HepG2 (cell line): ENCODE data around the gene ERCC6L2. TPM values are rescaled to one million over a fixed set of nuclear protein-coding genes. Genes with fewer than 3 reads are reported as not detected.

Experiments used
- ATAC-seq: fragments of 200-7000 bp; cut with Tn5 transposase; 3 replicates; pipeline ENCODE4 v1.9.1; 2020; ENCODE audit warnings: mild to moderate bottlenecking, moderate library complexity
- BruUV-seq: library from RNA; stranded (reverse); fragments of 400-500 nt; replicated peaks from 2 replicates; lab custom pipeline; 2021; lab: Mats Ljungman, UMichigan
- CTCF ChIA-PET: fragments of 300-600 bp; formaldehyde crosslinking; extraction: SDS; loops from one replicate; lab custom pipeline; 2021; ENCODE audit warnings: low total read pairs, inconsistent platforms, low intra/inter-chr PET ratio; lab: Yijun Ruan, JAX
- POLR2A ChIA-PET: fragments of 350-600 bp; sonication (Branson Sonifier 250); formaldehyde crosslinking; loops from one replicate; lab custom pipeline; 2020; ENCODE audit warnings: antibody characterized with exemption, inconsistent platforms; lab: Yijun Ruan, JAX
- DNase-seq: peaks from one replicate; pipeline ENCODE4 v3.0.0-alpha.2; 2015; ENCODE audit warnings: low spot score
- FAIRE-seq: peaks from 3 replicates; lab custom pipeline; 2011; peaks lifted over from hg19 to GRCh38; lab: Jason Lieb, UNC
- H2AFZ ChIP-seq: one replicate; pipeline ENCODE4 v1.6.1; 2011; ENCODE audit warnings: low read length, inconsistent platforms
- H3K27ac ChIP-seq: fragments of 300-600 bp; 3 replicates; pipeline ENCODE4 v1.8.0; 2011; ENCODE audit warnings: mixed run types, mild to moderate bottlenecking, mixed read lengths, low read length, inconsistent platforms; ENCODE audit not compliant: insufficient read depth; ENCODE audit errors: extremely low read length
- H3K27me3 ChIP-seq, 2 experiments: fragments of 200-600 bp in 1 of 2; 2 replicates in 1 of 2; 3 replicates in 1 of 2; pipeline versions ENCODE4 v1.6.0 to v1.8.0; 2011; ENCODE audit warnings: low read length in 2 of 2, mild to moderate bottlenecking in 2 of 2, moderate library complexity in 2 of 2, inconsistent platforms in 1 of 2; ENCODE audit not compliant: insufficient read depth in 2 of 2, control insufficient read depth in 1 of 2
- H3K36me3 ChIP-seq, 2 experiments: fragments of 200-600 bp in 1 of 2; replicated peaks in 1 of 2; 2 replicates in 1 of 2; 3 replicates in 1 of 2; pipeline versions ENCODE4 v1.5.1 to v1.8.0; 2011; ENCODE audit warnings: low read length in 2 of 2, inconsistent platforms in 1 of 2; ENCODE audit not compliant: insufficient read depth in 2 of 2, control insufficient read depth in 1 of 2
- H3K4me1 ChIP-seq: 2 replicates; pipeline ENCODE4 v1.5.1; 2012; ENCODE audit warnings: low read length, inconsistent platforms; ENCODE audit not compliant: insufficient read depth
- H3K4me2 ChIP-seq: 2 replicates; pipeline ENCODE4 v1.6.0; 2011; ENCODE audit warnings: low read depth, low read length, inconsistent platforms
- H3K4me3 ChIP-seq, 3 experiments: fragments of 200-600 bp in 1 of 3; sonication (generic), shearing (Covaris generic) in 1 of 3; replicated peaks in 1 of 3; 2 replicates each; pipeline ENCODE4 v1.5.1; 2011 to 2016; ENCODE audit warnings: low read length in 3 of 3, inconsistent platforms in 2 of 3, low read depth in 2 of 3, mild to moderate bottlenecking in 2 of 3, control low read depth in 1 of 3, mixed read lengths in 1 of 3; ENCODE audit not compliant: insufficient read depth in 1 of 3
- H3K79me2 ChIP-seq: one replicate; pipeline ENCODE4 v1.6.1; 2011; ENCODE audit warnings: low read length, inconsistent platforms; ENCODE audit not compliant: insufficient read depth
- H3K9ac ChIP-seq: 2 replicates; pipeline ENCODE4 v1.6.0; 2011; ENCODE audit warnings: mild to moderate bottlenecking, low read depth, low read length, inconsistent platforms; ENCODE audit not compliant: insufficient read depth
- H3K9me3 ChIP-seq: 2 replicates; pipeline ENCODE4 v1.5.1; 2012; ENCODE audit warnings: mild to moderate bottlenecking, low read length
- H4K20me1 ChIP-seq: 2 replicates; pipeline ENCODE4 v1.6.0; 2011; ENCODE audit warnings: inconsistent platforms, mild to moderate bottlenecking, low read length, moderate library complexity; ENCODE audit not compliant: insufficient read depth
- ARNT2 ChIP-seq: sonication (generic); formaldehyde crosslinking; IDR thresholded peaks from 2 replicates; pipeline ENCODE4 v1.8.0; 2022; ENCODE audit warnings: mild to moderate bottlenecking, low read depth, missing genetic modification reagents, moderate library complexity
- ATF7-NPFF ChIP-seq: sonication (generic); formaldehyde crosslinking; IDR thresholded peaks from 2 replicates; pipeline ENCODE4 v1.8.1; 2023; ENCODE audit warnings: mild to moderate bottlenecking, low read depth, missing genetic modification reagents, moderate library complexity
- JARID2 ChIP-seq: sonication (generic); formaldehyde crosslinking; IDR thresholded peaks from 2 replicates; pipeline ENCODE4 v1.8.1; 2023; ENCODE audit warnings: missing genetic modification reagents, inconsistent platforms; ENCODE audit not compliant: insufficient replicate concordance
- MXI1 ChIP-seq: IDR thresholded peaks from 3 replicates; pipeline ENCODE4 v1.6.1; 2012; ENCODE audit warnings: low read depth, low read length, inconsistent platforms, borderline replicate concordance
- NFRKB ChIP-seq: fragments of 450-650 bp; IDR thresholded peaks from 2 replicates; pipeline ENCODE4 v1.6.1; 2017
- POLR2AphosphoS2 ChIP-seq: IDR thresholded peaks from 2 replicates; pipeline ENCODE4 v1.6.1; 2011; ENCODE audit warnings: low read depth, low read length, improper control_type of control experiment
- POLR2AphosphoS5 ChIP-seq: IDR thresholded peaks from 2 replicates; pipeline ENCODE4 v1.6.1; 2012; ENCODE audit warnings: low read depth, low read length
- SIX1 ChIP-seq: sonication (generic); formaldehyde crosslinking; IDR thresholded peaks from 2 replicates; pipeline ENCODE4 v1.4.0; 2020; ENCODE audit warnings: missing genetic modification reagents, borderline replicate concordance
- SRY ChIP-seq: sonication (generic); formaldehyde crosslinking; IDR thresholded peaks from 2 replicates; pipeline ENCODE4 v1.8.0; 2022; ENCODE audit warnings: mild to moderate bottlenecking, missing genetic modification reagents
- TCF7L2 ChIP-seq: IDR thresholded peaks from 2 replicates; pipeline ENCODE4 v1.6.1; 2011; ENCODE audit warnings: mild to moderate bottlenecking, low read depth, low read length, moderate library complexity
- ZFP36 ChIP-seq: fragments of 150-350 bp; IDR thresholded peaks from 2 replicates; pipeline ENCODE4 v1.6.1; 2018; ENCODE audit warnings: borderline replicate concordance, low read length, low read depth; ENCODE audit not compliant: partially characterized antibody
- ZNF350 ChIP-seq: sonication (generic); formaldehyde crosslinking; IDR thresholded peaks from 2 replicates; pipeline ENCODE4 v1.4.0; 2020; ENCODE audit warnings: mild to moderate bottlenecking, low read depth, missing genetic modification reagents, borderline replicate concordance
- ZNF496 ChIP-seq: sonication (generic); formaldehyde crosslinking; IDR thresholded peaks from 2 replicates; pipeline ENCODE4 v1.8.1; 2023; ENCODE audit warnings: mild to moderate bottlenecking, moderate library complexity, missing genetic modification reagents; ENCODE audit not compliant: insufficient replicate concordance
- ZNF563 ChIP-seq: sonication (generic); formaldehyde crosslinking; IDR thresholded peaks from 2 replicates; pipeline ENCODE4 v1.8.0; 2022; ENCODE audit warnings: mild to moderate bottlenecking, moderate library complexity, missing genetic modification reagents
- ZNF564 ChIP-seq: sonication (generic); formaldehyde crosslinking; IDR thresholded peaks from 2 replicates; pipeline ENCODE4 v1.8.1; 2023; ENCODE audit warnings: mild to moderate bottlenecking, missing genetic modification reagents
- ZNF672 ChIP-seq: sonication (generic); formaldehyde crosslinking; IDR thresholded peaks from 2 replicates; pipeline ENCODE4 v1.8.1; 2022; ENCODE audit warnings: missing genetic modification reagents
- ZSCAN29 ChIP-seq: sonication (generic); formaldehyde crosslinking; conservative IDR thresholded peaks from 2 replicates; pipeline ENCODE4 v1.4.0; 2020; ENCODE audit warnings: mild to moderate bottlenecking, missing genetic modification reagents
- WGBS: methylation state at CpG from one replicate; pipeline ENCODE4 v1.1.6; 2017; ENCODE audit warnings: low lambda C conversion rate; 5-methylcytosine and 5-hydroxymethylcytosine counted together
- in situ Hi-C: cut with HindIII; loops from 2 replicates; pipeline ENCODE4 v1.10.0; 2017; ENCODE audit warnings: low pct_unique_long_range_greater_than_20kb; ENCODE audit not compliant: extremely low pct_ligation_motif_present
- intact Hi-C: fragments of 100-400 bp; cut with micrococcal nuclease; formaldehyde crosslinking; loops from one replicate; pipeline ENCODE4 v1.10.0; 2022; ENCODE audit not compliant: unreplicated experiment
- polyA plus RNA-seq, 8 experiments: library from polyadenylated mRNA; depleted of rRNA in 3 of 8; stranded (reverse) in 7 of 8; unstranded in 1 of 8; fragments of >200 nt; fragmentation: Illumina TruSeq in 4 of 8; extraction: Trizol in 4 of 8; gene quantifications; 2 replicates each; pipeline versions ENCODE4 v1.2.1 to v1.2.3, GENCODE V29; 2011 to 2016; ENCODE audit warnings: low read depth in 4 of 8, missing spikeins in 1 of 8, mixed read lengths in 1 of 8; ENCODE audit not compliant: insufficient read depth in 1 of 8
- total RNA-seq, 5 experiments: library from RNA; depleted of rRNA; stranded (reverse); fragments of >200 nt; fragmentation: Illumina TruSeq; extraction: Trizol; gene quantifications; 2 replicates each; pipeline ENCODE4 v1.2.3, GENCODE V29; 2016; ENCODE audit warnings: low read depth in 1 of 5
- TF ChIP-seq, protein P1 (sequence below): sonication (generic); formaldehyde crosslinking; IDR thresholded peaks from 2 replicates; pipeline ENCODE4 v1.5.0; 2020; ENCODE audit warnings: mild to moderate bottlenecking, missing genetic modification reagents
- TF ChIP-seq, protein P2 (sequence below): sonication (generic); formaldehyde crosslinking; IDR thresholded peaks from 2 replicates; pipeline ENCODE4 v1.5.0; 2020; ENCODE audit warnings: missing genetic modification reagents

The ERCC6L2 gene
- total and polyA plus RNA-seq, 2 of the 13 experiments (the other 11 are each of a cell fraction or from before 2014, with no cell fraction given) = 13.4 to 45.9 TPM

DNA sequence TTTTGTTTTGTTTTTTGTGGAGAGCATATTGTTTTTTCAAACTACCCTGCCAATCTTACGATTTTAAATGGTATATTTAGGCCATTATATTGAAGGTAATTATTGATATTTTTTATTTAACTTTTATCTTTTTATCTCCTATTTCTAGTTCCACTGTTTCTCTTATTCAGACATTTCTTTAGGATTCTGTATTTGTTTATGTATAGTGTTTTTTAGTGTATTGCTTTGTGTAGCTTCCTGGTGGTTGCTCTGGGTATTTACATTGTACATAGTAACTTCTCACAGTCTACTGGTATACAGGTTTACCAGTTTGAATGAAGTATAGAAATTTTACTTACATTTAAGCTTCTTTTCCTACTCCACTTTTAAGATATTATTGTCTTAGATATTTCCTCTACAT, 63.2 kb downstream of the ERCC6L2 start (continued):
- TF ChIP-seq, protein P1, sequence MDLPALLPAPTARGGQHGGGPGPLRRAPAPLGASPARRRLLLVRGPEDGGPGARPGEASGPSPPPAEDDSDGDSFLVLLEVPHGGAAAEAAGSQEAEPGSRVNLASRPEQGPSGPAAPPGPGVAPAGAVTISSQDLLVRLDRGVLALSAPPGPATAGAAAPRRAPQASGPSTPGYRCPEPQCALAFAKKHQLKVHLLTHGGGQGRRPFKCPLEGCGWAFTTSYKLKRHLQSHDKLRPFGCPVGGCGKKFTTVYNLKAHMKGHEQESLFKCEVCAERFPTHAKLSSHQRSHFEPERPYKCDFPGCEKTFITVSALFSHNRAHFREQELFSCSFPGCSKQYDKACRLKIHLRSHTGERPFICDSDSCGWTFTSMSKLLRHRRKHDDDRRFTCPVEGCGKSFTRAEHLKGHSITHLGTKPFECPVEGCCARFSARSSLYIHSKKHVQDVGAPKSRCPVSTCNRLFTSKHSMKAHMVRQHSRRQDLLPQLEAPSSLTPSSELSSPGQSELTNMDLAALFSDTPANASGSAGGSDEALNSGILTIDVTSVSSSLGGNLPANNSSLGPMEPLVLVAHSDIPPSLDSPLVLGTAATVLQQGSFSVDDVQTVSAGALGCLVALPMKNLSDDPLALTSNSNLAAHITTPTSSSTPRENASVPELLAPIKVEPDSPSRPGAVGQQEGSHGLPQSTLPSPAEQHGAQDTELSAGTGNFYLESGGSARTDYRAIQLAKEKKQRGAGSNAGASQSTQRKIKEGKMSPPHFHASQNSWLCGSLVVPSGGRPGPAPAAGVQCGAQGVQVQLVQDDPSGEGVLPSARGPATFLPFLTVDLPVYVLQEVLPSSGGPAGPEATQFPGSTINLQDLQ (CRISPR knock-in tag) = no peak
- TF ChIP-seq, protein P2, sequence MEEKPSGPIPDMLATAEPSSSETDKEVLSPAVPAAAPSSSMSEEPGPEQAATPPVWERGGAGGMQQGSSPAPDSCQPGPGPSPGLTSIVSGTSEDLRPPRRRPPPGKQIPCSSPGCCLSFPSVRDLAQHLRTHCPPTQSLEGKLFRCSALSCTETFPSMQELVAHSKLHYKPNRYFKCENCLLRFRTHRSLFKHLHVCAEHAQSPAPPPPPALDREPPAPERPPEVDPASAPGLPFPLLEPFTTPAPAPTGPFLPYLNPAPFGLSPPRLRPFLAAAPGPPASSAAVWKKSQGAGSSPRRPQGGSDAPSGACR (CRISPR knock-in tag) = no peak
- no peak for TF ChIP-seq MXI1

DNA sequence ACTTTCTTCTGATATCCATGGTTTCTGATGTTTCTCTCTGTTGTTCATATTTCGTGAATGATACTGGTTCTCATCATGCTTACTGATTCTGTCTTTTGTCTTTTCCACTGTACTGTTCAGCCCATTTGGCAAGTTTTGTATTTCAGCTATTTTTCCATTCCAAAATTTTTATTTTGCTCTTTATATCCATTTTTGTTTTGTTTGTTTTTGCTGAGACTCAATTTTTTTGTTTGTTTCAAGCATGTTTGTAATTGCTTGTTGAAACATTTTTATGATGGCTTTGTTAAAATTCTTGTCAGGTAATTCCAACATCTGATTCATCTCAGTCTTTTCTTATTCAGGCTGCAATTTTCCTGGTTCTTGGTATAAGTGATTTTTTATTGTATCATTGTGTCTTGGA, 64.0 kb downstream of the ERCC6L2 start:
- H4K20me1 ChIP-seq = no peaks in the 10 kb centered on the region
- WGBS = 100% methylated on average over 1 of the region's 1 CpG
- no TSS peak for BruUV-seq
- CTCF ChIA-PET = no interaction called here
- in situ Hi-C loops = no loop called here
- H3K4me2 ChIP-seq = no peak overlapping the region
- POLR2A ChIA-PET = interaction anchor here (0.9 kb wide), 1 partner anchor 65 kb away, joined by 3 read pairs; no protein-coding TSS in a partner anchor
- ATAC-seq (no peak), DNase-seq (no peak), FAIRE-seq (no peak)
- intact Hi-C loops = no loop called here
- H3K79me2 ChIP-seq = peaks cover 4% of the 10 kb centered on the region
- TF ChIP-seq ZSCAN29 (CRISPR knock-in tag) (no peak), NFRKB (no peak), SRY (CRISPR knock-in tag) (no peak), POLR2AphosphoS2 (no peak), ATF7-NPFF (CRISPR knock-in tag) (no peak), ZNF563 (CRISPR knock-in tag) (no peak), JARID2 (CRISPR knock-in tag) (no peak), TCF7L2 (no peak), ARNT2 (CRISPR knock-in tag) (no peak), ZNF496 (CRISPR knock-in tag) (no peak), ZNF564 (CRISPR knock-in tag) (no peak), ZNF350 (CRISPR knock-in tag) (no peak), SIX1 (CRISPR knock-in tag) (no peak), POLR2AphosphoS5 (no peak), ZNF672 (no peak), ZFP36 (no peak)
- TF ChIP-seq, protein P2 (CRISPR knock-in tag) = no peak
- H3K4me1 ChIP-seq = no peaks in the 10 kb centered on the region
- no peak overlapping the region for H3K4me3 ChIP-seq
- no peak overlapping the region for H3K9ac ChIP-seq
- H3K36me3 ChIP-seq = peaks cover 4 to 45% of the 10 kb centered on the region in 2 experiments
- no peak overlapping the region for H3K27ac ChIP-seq
- H3K27me3 ChIP-seq = no peaks in the 10 kb centered on the region
- no peak overlapping the region for H2AFZ ChIP-seq
- no peaks in the 10 kb centered on the region for H3K9me3 ChIP-seq
